Vagina (tissue), 2 donors: ENCODE results near the gene BRINP3.

Experiments used
- POLR2A ChIP-seq, 2 donors: fragments of 450-650 bp; IDR thresholded peaks; one replicate each; pipeline ENCODE4 v1.6.1; 2017; ENCODE audit warnings: antibody characterized with exemption in 2 of 2, mild to moderate bottlenecking in 2 of 2, moderate library complexity in 2 of 2
- TF ChIP-seq, protein P1 (sequence below), 3 experiments: fragments of 450-650 bp in 2 of 3; fragments of 200-600 bp in 1 of 3; sonication (generic) in 1 of 3; IDR thresholded peaks; one replicate each; pipeline ENCODE4 v1.5.1; 2017 to 2019; ENCODE audit warnings: antibody characterized with exemption in 3 of 3, mild to moderate bottlenecking in 2 of 3, moderate library complexity in 2 of 3

DNA sequence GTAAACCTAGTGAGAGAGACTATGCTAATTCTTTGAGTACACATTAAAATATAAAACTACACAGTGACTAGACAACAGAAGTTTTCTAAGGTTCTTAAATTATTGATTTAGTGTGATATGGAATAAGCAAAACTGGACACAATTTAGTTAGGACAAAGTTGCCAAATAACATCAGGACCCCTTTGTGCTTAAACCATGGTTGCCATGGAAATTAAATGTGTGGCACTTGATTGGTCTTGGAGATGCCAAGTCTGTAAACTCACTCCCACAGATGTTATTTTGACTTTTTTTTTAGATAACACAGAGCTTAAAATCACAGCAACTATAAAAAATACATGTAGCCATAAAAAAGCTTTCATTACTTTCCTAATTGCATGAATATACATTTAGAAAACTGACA lies 234.6 kb downstream of the BRINP3 start:
- TF ChIP-seq, protein P1, sequence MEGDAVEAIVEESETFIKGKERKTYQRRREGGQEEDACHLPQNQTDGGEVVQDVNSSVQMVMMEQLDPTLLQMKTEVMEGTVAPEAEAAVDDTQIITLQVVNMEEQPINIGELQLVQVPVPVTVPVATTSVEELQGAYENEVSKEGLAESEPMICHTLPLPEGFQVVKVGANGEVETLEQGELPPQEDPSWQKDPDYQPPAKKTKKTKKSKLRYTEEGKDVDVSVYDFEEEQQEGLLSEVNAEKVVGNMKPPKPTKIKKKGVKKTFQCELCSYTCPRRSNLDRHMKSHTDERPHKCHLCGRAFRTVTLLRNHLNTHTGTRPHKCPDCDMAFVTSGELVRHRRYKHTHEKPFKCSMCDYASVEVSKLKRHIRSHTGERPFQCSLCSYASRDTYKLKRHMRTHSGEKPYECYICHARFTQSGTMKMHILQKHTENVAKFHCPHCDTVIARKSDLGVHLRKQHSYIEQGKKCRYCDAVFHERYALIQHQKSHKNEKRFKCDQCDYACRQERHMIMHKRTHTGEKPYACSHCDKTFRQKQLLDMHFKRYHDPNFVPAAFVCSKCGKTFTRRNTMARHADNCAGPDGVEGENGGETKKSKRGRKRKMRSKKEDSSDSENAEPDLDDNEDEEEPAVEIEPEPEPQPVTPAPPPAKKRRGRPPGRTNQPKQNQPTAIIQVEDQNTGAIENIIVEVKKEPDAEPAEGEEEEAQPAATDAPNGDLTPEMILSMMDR (IDR thresholded peaks at IDR 0.05) = no peak
- no peak for TF ChIP-seq POLR2A (IDR thresholded peaks at IDR 0.05)
